ENCODE data around the gene PSMD8. TPM values are rescaled to one million over a fixed set of nuclear protein-coding genes. Genes with fewer than 3 reads are reported as not detected.
"Not testable (repeated sequence)": the region's sequence is repeated elsewhere in the genome, so short reads cannot be mapped to it uniquely, and the experiment has no call there.

PSMD8 gene
- total and polyA plus RNA-seq, 4 experiments from 2014 or later, result 89.6 to 197 (median 134) TPM

- Histone ChIP-seq H3K27ac (ENCODE audit: low read depth, low read length) (no peak overlapping the region), H3K4me1 (ENCODE audit: insufficient read depth, low read length) (peaks cover 32% of the 10 kb centered on the region), H3K36me3 (ENCODE audit: insufficient read depth, low read length) (no peaks in the 10 kb centered on the region), H3K27me3 (ENCODE audit: insufficient read depth, low read length) (no peaks in the 10 kb centered on the region), H3K4me3 (ENCODE audit: low read length in 2 of 2) (no peak overlapping the region), H3K9me3 (ENCODE audit: control insufficient read depth in 1 of 2, low read length in 2 of 2) (no peaks in the 10 kb centered on the region)
- H3K4me1 Mint-ChIP-seq, result peaks cover 21 to 35% (median 28%) of the 10 kb centered on the region in 4 donors
- POLR2A ChIA-PET (ENCODE audit: partially characterized antibody), result no interaction called here
- no peak overlapping the region for H3K27ac Mint-ChIP-seq
- H3K9me3 Mint-ChIP-seq, result peaks cover 0 to 1% (median 0%) of the 10 kb centered on the region in 8 donors
- DNase-seq, result no peak
- CTCF ChIA-PET (ENCODE audit: partially characterized antibody), result no interaction called here
- intact Hi-C loops (cut with micrococcal nuclease), result no loop called here
- peaks cover 0 to 6% of the 10 kb centered on the region in 2 donors for H3K27me3 Mint-ChIP-seq
- peaks cover 0 to 2% of the 10 kb centered on the region in 2 donors for H3K36me3 Mint-ChIP-seq
- no peak overlapping the region for H3K4me3 Mint-ChIP-seq
These were observed 47.5 kb downstream of the PSMD8 start for GRCh38 chr19:38421856-38422255.

- Histone ChIP-seq H3K9me3 (ENCODE audit: control insufficient read depth in 1 of 2, low read length in 2 of 2) (no peaks in the 10 kb centered on the region), H3K4me3 (ENCODE audit: low read length in 2 of 2) (no peak overlapping the region), H3K27me3 (ENCODE audit: insufficient read depth, low read length) (no peaks in the 10 kb centered on the region), H3K4me1 (ENCODE audit: insufficient read depth, low read length) (peaks cover 32% of the 10 kb centered on the region), H3K27ac (ENCODE audit: low read depth, low read length) (no peak overlapping the region), H3K36me3 (ENCODE audit: insufficient read depth, low read length) (no peaks in the 10 kb centered on the region)
- ChIA-PET POLR2A (ENCODE audit: partially characterized antibody) (no interaction called here), CTCF (ENCODE audit: partially characterized antibody) (no interaction called here)
- Mint-ChIP-seq H3K4me1 (peaks cover 18 to 35% (median 26%) of the 10 kb centered on the region in 4 donors), H3K27ac (no peak overlapping the region), H3K27me3 (peaks cover 0 to 8% of the 10 kb centered on the region in 2 donors), H3K9me3 (peaks cover 0 to 1% (median 0%) of the 10 kb centered on the region in 8 donors), H3K4me3 (no peak overlapping the region), H3K36me3 (peaks cover 0 to 2% of the 10 kb centered on the region in 2 donors)
- DNase-seq, result no peak
- intact Hi-C loops (cut with micrococcal nuclease), result no loop called here
These were observed 48.1 kb downstream of the PSMD8 start for GRCh38 chr19:38422438-38422837.

GRCh38 chr19:38424272-38424671 lies 49.9 kb downstream of the PSMD8 start:
- H3K27me3 ChIP-seq (ENCODE audit: insufficient read depth, low read length), result no peaks in the 10 kb centered on the region
- H3K36me3 ChIP-seq (ENCODE audit: insufficient read depth, low read length), result no peaks in the 10 kb centered on the region
- Mint-ChIP-seq H3K4me1 (peaks cover 11 to 29% (median 21%) of the 10 kb centered on the region in 4 donors), H3K27me3 (peaks cover 2 to 13% of the 10 kb centered on the region in 2 donors), H3K9me3 (peaks cover 0 to 1% (median 0%) of the 10 kb centered on the region in 8 donors), H3K27ac (no peak overlapping the region), H3K36me3 (no peaks in the 10 kb centered on the region), H3K4me3 (no peak overlapping the region)
- peaks cover 26% of the 10 kb centered on the region for H3K4me1 ChIP-seq (ENCODE audit: insufficient read depth, low read length)
- no peak for DNase-seq
- CTCF ChIA-PET (ENCODE audit: partially characterized antibody), result no interaction called here
- no peaks in the 10 kb centered on the region for H3K9me3 ChIP-seq (ENCODE audit: control insufficient read depth in 1 of 2, low read length in 2 of 2)
- H3K27ac ChIP-seq (ENCODE audit: low read depth, low read length), result no peak overlapping the region
- POLR2A ChIA-PET (ENCODE audit: partially characterized antibody), result no interaction called here
- H3K4me3 ChIP-seq (ENCODE audit: low read length in 2 of 2), result no peak overlapping the region
- intact Hi-C loops (cut with micrococcal nuclease), result no loop called here

GRCh38 chr19:38425222-38425809 lies 50.9 kb downstream of the PSMD8 start:
- peak overlapping the region in 2 of 8 donors; percentile 3 to 29 for H3K4me3 Mint-ChIP-seq
- CTCF ChIA-PET (ENCODE audit: partially characterized antibody), result interaction anchor here (0.9 kb wide), 1 partner anchor 22 kb away, joined by 5 read pairs; the partner anchor contains the start of gene FAM98C
- H3K36me3 ChIP-seq (ENCODE audit: insufficient read depth, low read length), result no peaks in the 10 kb centered on the region
- H3K9me3 Mint-ChIP-seq, result peaks cover 0 to 1% (median 0%) of the 10 kb centered on the region in 8 donors
- peaks cover 2 to 11% of the 10 kb centered on the region in 2 donors for H3K27me3 Mint-ChIP-seq
- no peak for DNase-seq
- no peaks in the 10 kb centered on the region for H3K27me3 ChIP-seq (ENCODE audit: insufficient read depth, low read length)
- H3K27ac ChIP-seq (ENCODE audit: low read depth, low read length), result no peak overlapping the region
- H3K4me1 Mint-ChIP-seq, result peaks cover 14 to 33% (median 22%) of the 10 kb centered on the region in 4 donors
- peak overlapping the region in 3 of 7 donors; percentile 53 to 69 (median 62) for H3K27ac Mint-ChIP-seq
- no peaks in the 10 kb centered on the region for H3K9me3 ChIP-seq (ENCODE audit: control insufficient read depth in 1 of 2, low read length in 2 of 2)
- intact Hi-C loops (cut with micrococcal nuclease), result no loop called here
- H3K36me3 Mint-ChIP-seq, result no peaks in the 10 kb centered on the region
- peaks cover 30% of the 10 kb centered on the region for H3K4me1 ChIP-seq (ENCODE audit: insufficient read depth, low read length)
- POLR2A ChIA-PET (ENCODE audit: partially characterized antibody), result interaction anchor here (0.7 kb wide), 1 partner anchor 193 kb away, joined by 3 read pairs; the partner anchor contains the start of gene MAP4K1
- H3K4me3 ChIP-seq (ENCODE audit: low read length in 2 of 2), result no peak overlapping the region

- H3K27ac ChIP-seq (ENCODE audit: low read depth, low read length), result no peak within 1 kb of the TSS
- peaks cover 14 to 33% (median 22%) of the 10 kb centered on the region in 4 donors for H3K4me1 Mint-ChIP-seq
- peak within 1 kb of the TSS; percentile 58 to 83 (median 69) for H3K27ac Mint-ChIP-seq
- H3K4me3 Mint-ChIP-seq, result peak within 1 kb of the TSS; percentile 29 to 84 (median 64)
- CTCF ChIA-PET (ENCODE audit: partially characterized antibody), result interaction anchor here (0.9 kb wide), 1 partner anchor 23 kb away, joined by 5 read pairs; the partner anchor contains the start of gene FAM98C
- POLR2A ChIA-PET (ENCODE audit: partially characterized antibody), result interaction anchor here (0.6 to 0.8 kb wide), 3 partner anchors 32 to 208 kb away, joined by 3 read pairs; partner anchors contain the start of gene MAP4K1
- peaks cover 30% of the 10 kb centered on the region for H3K4me1 ChIP-seq (ENCODE audit: insufficient read depth, low read length)
- intact Hi-C loops (cut with micrococcal nuclease), result no loop called here
- H3K9me3 Mint-ChIP-seq, result peaks cover 0 to 1% (median 0%) of the 10 kb centered on the region in 8 donors
- no peaks in the 10 kb centered on the region for H3K27me3 ChIP-seq (ENCODE audit: insufficient read depth, low read length)
- DNase-seq, result peak in 4 of 5 donors; percentile 9 to 65 (median 36)
- H3K36me3 Mint-ChIP-seq, result no peaks in the 10 kb centered on the region
- no peaks in the 10 kb centered on the region for H3K9me3 ChIP-seq (ENCODE audit: control insufficient read depth in 1 of 2, low read length in 2 of 2)
- no peaks in the 10 kb centered on the region for H3K36me3 ChIP-seq (ENCODE audit: insufficient read depth, low read length)
- no peak within 1 kb of the TSS for H3K4me3 ChIP-seq (ENCODE audit: low read length in 2 of 2)
- H3K27me3 Mint-ChIP-seq, result peaks cover 2 to 11% of the 10 kb centered on the region in 2 donors
These were observed 51.6 kb downstream of the PSMD8 start, which contains the start of gene RASGRP4 for GRCh38 chr19:38425810-38426466. Gene RASGRP4, minus strand, starts transcription at chr19:38426219. Its CDS starts 128 bp downstream, at chr19:38426091.

- H3K4me3 Mint-ChIP-seq, result peak overlapping the region; percentile 33 to 84 (median 62)
- H3K27ac ChIP-seq (ENCODE audit: low read depth, low read length); intact Hi-C loops (cut with micrococcal nuclease); H3K4me3 ChIP-seq (ENCODE audit: low read length in 2 of 2); POLR2A ChIA-PET (ENCODE audit: partially characterized antibody); H3K27me3 ChIP-seq (ENCODE audit: insufficient read depth, low read length); H3K9me3 ChIP-seq (ENCODE audit: control insufficient read depth in 1 of 2, low read length in 2 of 2); H3K36me3 Mint-ChIP-seq; H3K36me3 ChIP-seq (ENCODE audit: insufficient read depth, low read length); CTCF ChIA-PET (ENCODE audit: partially characterized antibody); H3K9me3 Mint-ChIP-seq: not testable (repeated sequence)
- H3K27me3 Mint-ChIP-seq, result peaks cover 2 to 13% of the 10 kb centered on the region in 2 donors
- H3K27ac Mint-ChIP-seq, result peak overlapping the region in 6 of 7 donors; percentile 58 to 74 (median 70)
- H3K4me1 ChIP-seq (ENCODE audit: insufficient read depth, low read length), result peaks cover 30% of the 10 kb centered on the region
- peak in 2 of 5 donors; percentile 50 to 68 for DNase-seq
- peaks cover 14 to 33% (median 22%) of the 10 kb centered on the region in 4 donors for H3K4me1 Mint-ChIP-seq
These were observed 52.8 kb downstream of the PSMD8 start for GRCh38 chr19:38427035-38427677.
